ENCODE measurements around the gene FMR1.

DNA sequence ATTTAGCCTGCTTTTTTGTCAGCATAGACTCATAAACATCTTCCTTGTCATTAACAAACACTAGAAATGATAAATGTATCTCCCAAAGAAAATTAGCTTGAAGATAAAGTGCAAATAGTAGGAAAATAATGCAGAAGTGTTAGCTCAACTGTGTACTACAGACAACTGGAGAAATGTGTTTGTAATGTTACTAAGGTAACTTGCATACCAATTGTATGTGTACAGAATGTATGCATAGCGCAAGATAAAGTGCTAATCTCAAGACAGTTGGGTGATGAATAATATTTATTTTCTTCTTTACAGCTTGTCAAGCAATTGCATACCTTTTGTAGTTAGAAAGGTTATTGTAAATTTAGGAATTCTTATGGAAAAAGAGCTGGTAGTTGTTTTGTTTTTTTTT lies 22.1 kb downstream of the FMR1 start:
- TF ChIP-seq, protein P1, sequence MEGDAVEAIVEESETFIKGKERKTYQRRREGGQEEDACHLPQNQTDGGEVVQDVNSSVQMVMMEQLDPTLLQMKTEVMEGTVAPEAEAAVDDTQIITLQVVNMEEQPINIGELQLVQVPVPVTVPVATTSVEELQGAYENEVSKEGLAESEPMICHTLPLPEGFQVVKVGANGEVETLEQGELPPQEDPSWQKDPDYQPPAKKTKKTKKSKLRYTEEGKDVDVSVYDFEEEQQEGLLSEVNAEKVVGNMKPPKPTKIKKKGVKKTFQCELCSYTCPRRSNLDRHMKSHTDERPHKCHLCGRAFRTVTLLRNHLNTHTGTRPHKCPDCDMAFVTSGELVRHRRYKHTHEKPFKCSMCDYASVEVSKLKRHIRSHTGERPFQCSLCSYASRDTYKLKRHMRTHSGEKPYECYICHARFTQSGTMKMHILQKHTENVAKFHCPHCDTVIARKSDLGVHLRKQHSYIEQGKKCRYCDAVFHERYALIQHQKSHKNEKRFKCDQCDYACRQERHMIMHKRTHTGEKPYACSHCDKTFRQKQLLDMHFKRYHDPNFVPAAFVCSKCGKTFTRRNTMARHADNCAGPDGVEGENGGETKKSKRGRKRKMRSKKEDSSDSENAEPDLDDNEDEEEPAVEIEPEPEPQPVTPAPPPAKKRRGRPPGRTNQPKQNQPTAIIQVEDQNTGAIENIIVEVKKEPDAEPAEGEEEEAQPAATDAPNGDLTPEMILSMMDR (IDR thresholded peaks at IDR 0.05): no peak
- TF ChIP-seq POLR2A (IDR thresholded peaks at IDR 0.05): no peak
- TF ChIP-seq POLR2AphosphoS5 (IDR thresholded peaks at IDR 0.05; ENCODE audit: insufficient read depth in 1 of 2, low read depth in 1 of 2): no peak

Measured in vagina (tissue), 2 donors.